ENCODE results near the gene SIGLEC11. TPM values are rescaled to one million over a fixed set of nuclear protein-coding genes. Genes with fewer than 3 reads are reported as not detected.

Gene SIGLEC11
- total RNA-seq, 4 donors from 2014 or later, result 1.2 to 3.9 TPM; not detected in 2

DNA sequence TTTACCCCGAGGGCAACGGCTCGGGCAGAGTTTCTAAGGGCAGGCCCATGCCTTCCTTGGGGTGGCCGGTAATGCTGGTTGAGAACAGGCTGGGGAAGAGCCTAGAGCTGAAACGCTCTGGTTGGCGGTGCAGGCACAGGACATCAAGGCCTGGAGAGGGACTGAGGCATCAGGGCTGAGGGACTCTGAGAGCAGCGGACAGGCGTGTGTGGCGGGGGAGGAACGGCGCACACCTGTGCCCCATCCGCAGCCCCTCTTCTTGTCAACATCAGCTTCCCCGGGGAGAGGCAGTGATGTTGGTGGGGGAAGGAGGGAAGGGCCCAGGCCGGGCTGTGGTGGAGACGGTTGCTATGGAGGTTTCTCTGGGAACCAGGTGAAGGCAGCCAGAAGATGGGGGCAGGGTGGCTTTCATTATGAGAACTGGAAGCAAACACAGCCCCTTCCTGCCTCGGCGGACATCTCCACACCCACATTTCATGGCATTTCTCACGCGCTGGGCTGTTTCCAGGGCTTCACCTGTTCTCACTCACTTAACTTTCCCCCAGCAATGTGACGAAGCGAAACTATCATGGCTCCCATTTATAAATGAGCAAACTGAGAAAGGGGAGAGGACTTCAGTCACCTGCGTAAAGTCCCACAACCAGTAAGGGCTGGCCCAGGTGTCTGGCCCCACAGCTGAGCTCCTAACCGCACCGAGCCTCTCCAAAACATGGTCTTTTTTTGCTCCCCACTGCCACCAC is 40.2 kb downstream of the SIGLEC11 start:
- TF ChIP-seq, protein P1, sequence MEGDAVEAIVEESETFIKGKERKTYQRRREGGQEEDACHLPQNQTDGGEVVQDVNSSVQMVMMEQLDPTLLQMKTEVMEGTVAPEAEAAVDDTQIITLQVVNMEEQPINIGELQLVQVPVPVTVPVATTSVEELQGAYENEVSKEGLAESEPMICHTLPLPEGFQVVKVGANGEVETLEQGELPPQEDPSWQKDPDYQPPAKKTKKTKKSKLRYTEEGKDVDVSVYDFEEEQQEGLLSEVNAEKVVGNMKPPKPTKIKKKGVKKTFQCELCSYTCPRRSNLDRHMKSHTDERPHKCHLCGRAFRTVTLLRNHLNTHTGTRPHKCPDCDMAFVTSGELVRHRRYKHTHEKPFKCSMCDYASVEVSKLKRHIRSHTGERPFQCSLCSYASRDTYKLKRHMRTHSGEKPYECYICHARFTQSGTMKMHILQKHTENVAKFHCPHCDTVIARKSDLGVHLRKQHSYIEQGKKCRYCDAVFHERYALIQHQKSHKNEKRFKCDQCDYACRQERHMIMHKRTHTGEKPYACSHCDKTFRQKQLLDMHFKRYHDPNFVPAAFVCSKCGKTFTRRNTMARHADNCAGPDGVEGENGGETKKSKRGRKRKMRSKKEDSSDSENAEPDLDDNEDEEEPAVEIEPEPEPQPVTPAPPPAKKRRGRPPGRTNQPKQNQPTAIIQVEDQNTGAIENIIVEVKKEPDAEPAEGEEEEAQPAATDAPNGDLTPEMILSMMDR (IDR thresholded peaks at IDR 0.05), result no peak
- TF ChIP-seq POLR2A (IDR thresholded peaks at IDR 0.05), result no peak
- H3K27me3 ChIP-seq, result no peaks in the 10 kb centered on the region
- H3K9me3 ChIP-seq, result no peaks in the 10 kb centered on the region
- no peak overlapping the region for H3K4me3 ChIP-seq
- intact Hi-C loops (cut with DNase I; ENCODE audit: low total_unique reads), result no loop called here
- H3K4me1 ChIP-seq, result no peaks in the 10 kb centered on the region
- H3K27ac ChIP-seq, result no peak overlapping the region
- DNase-seq, result no peak
- H3K36me3 ChIP-seq, result no peaks in the 10 kb centered on the region

- no peaks in the 10 kb centered on the region for H3K36me3 ChIP-seq
- peaks cover 0 to 3% of the 10 kb centered on the region in 2 donors for H3K4me1 ChIP-seq
- H3K27me3 ChIP-seq, result no peaks in the 10 kb centered on the region
- H3K4me3 ChIP-seq, result no peak overlapping the region
- DNase-seq, result no peak
- H3K27ac ChIP-seq, result no peak overlapping the region
- intact Hi-C loops (cut with DNase I; ENCODE audit: low total_unique reads), result no loop called here
- TF ChIP-seq, protein P1 (IDR thresholded peaks at IDR 0.05), result no peak
- TF ChIP-seq POLR2A (IDR thresholded peaks at IDR 0.05), result no peak
- H3K9me3 ChIP-seq, result no peaks in the 10 kb centered on the region
Measured at GRCh38 chr19:49918089-49918488, 42.9 kb downstream of the SIGLEC11 start.

- TF ChIP-seq, protein P1 (IDR thresholded peaks at IDR 0.05), result no peak
- TF ChIP-seq POLR2A (IDR thresholded peaks at IDR 0.05), result no peak
- Histone ChIP-seq H3K4me1 (peaks cover 0 to 7% of the 10 kb centered on the region in 2 donors), H3K27ac (no peak overlapping the region), H3K27me3 (no peaks in the 10 kb centered on the region), H3K4me3 (no peak overlapping the region), H3K9me3 (no peaks in the 10 kb centered on the region), H3K36me3 (no peaks in the 10 kb centered on the region)
- intact Hi-C loops (cut with DNase I; ENCODE audit: low total_unique reads), result no loop called here
- DNase-seq, result no peak
Measured at GRCh38 chr19:49916839-49917733, 43.9 kb downstream of the SIGLEC11 start.

GRCh38 chr19:49915271-49915670 is 45.7 kb downstream of the SIGLEC11 start:
- H3K9me3 ChIP-seq, result no peaks in the 10 kb centered on the region
- no peak overlapping the region for H3K27ac ChIP-seq
- TF ChIP-seq, protein P1 (IDR thresholded peaks at IDR 0.05), result no peak
- no peak for TF ChIP-seq POLR2A (IDR thresholded peaks at IDR 0.05)
- H3K36me3 ChIP-seq, result no peaks in the 10 kb centered on the region
- peaks cover 4 to 7% of the 10 kb centered on the region in 2 donors for H3K4me1 ChIP-seq
- H3K27me3 ChIP-seq, result no peaks in the 10 kb centered on the region
- intact Hi-C loops (cut with DNase I; ENCODE audit: low total_unique reads), result no loop called here
- DNase-seq, result no peak
- no peak overlapping the region for H3K4me3 ChIP-seq

GRCh38 chr19:49913720-49914119 is 47.3 kb downstream of the SIGLEC11 start:
- H3K27ac ChIP-seq, result no peak overlapping the region
- H3K27me3 ChIP-seq, result no peaks in the 10 kb centered on the region
- H3K4me3 ChIP-seq, result no peak overlapping the region
- no peaks in the 10 kb centered on the region for H3K36me3 ChIP-seq
- H3K9me3 ChIP-seq, result no peaks in the 10 kb centered on the region
- peaks cover 4 to 7% of the 10 kb centered on the region in 2 donors for H3K4me1 ChIP-seq
- no peak for DNase-seq
- no peak for TF ChIP-seq POLR2A (IDR thresholded peaks at IDR 0.05)
- TF ChIP-seq, protein P1 (IDR thresholded peaks at IDR 0.05), result no peak
- intact Hi-C loops (cut with DNase I; ENCODE audit: low total_unique reads), result no loop called here

Measured in uterus (tissue), 4 donors.